ENCODE results near the gene HDHD5.
A peak's percentile ranks its signal among the peaks of the same experiment; 100 is the strongest.

Gene HDHD5

DNA sequence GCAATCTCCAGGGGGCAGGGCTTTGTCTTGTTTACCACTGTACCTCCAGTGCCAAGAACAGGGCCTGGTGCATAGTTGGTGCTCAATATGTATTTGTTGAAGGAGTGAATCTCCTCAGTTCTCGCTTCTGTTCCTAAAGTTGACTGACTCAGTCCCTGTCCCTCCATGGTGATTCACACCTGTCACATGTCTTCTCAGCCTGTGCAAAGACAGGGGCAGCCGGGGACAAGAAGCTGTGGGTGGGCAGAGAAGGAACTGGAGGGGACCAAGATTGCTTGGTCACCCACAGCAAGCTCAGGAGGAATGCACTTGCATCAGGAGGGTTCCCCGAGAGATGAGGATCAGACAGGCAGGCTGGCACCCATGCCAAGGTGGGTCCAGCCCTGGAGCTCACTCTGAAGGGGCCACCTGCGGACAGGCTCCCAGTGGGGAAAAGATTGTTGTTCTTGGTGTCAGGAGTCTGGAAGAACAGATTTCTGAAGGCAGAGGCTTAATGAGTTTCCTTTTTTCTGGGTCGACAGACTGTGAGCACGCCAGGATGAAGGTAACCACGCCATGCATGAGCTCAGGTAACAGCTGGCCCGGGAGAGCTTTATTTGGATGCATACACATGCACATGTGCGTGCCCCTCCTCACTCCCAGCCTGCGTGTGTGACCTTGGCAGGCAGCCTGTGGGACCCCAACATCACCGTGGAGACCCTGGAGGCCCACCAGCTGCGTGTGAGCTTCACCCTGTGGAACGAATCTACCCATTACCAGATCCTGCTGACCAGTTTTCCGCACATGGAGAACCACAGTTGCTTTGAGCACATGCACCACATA is 57.4 kb downstream of the HDHD5 start:
- Histone ChIP-seq H4K20me1 (peaks cover 61% of the 10 kb centered on the region), H3K27ac (0 out of 2 replicates have a peak overlapping the region, but pooled peaks have one; percentile 13), H3K4me2 (no peak overlapping the region), H3K9ac (no peak overlapping the region), H3K36me3 (peaks cover 75% of the 10 kb centered on the region), H3K4me1 (peaks cover 48% of the 10 kb centered on the region), H3K4me3 (no peak overlapping the region), H3K9me3 (no peaks in the 10 kb centered on the region), H3K27me3 (no peaks in the 10 kb centered on the region)
- no peak for TF ChIP-seq Cebpa-rat (IDR thresholded peaks at IDR 0.05)

GRCh38 chr22:17100621-17101020 is 58.5 kb downstream of the HDHD5 start:
- Histone ChIP-seq H3K4me3 (no peak overlapping the region), H3K36me3 (peaks cover 68% of the 10 kb centered on the region), H3K27me3 (no peaks in the 10 kb centered on the region), H3K4me2 (no peak overlapping the region), H3K27ac (no peak overlapping the region), H3K4me1 (peaks cover 48% of the 10 kb centered on the region), H3K9ac (no peak overlapping the region), H4K20me1 (peaks cover 62% of the 10 kb centered on the region), H3K9me3 (no peaks in the 10 kb centered on the region)
- no peak for TF ChIP-seq Cebpa-rat (IDR thresholded peaks at IDR 0.05)

DNA sequence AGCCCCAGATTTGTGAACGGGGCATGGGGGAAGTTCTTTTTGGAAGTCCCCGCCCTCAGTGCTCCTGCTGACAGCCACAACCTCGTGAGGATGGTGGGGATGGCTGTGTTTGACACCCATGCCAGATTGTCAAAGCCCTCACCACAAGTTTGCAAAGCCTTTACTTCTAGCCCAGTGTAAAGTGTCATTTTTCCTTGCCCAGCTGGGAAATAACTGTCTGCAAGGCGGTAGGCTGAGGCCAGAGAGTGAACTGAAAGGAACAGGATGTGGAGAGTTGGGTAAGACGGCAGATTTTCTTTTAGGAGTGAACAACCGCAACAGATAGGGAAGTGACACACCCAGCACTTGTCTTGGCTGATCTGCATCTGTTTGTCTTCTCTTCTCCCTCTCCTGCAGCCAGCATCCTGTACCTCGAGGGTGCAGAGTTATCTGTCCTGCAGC is 60.7 kb downstream of the HDHD5 start:
- peaks cover 47% of the 10 kb centered on the region for H3K36me3 ChIP-seq
- H3K4me2 ChIP-seq: peak overlapping the region; percentile 84
- H3K4me3 ChIP-seq: no peak overlapping the region

DNA sequence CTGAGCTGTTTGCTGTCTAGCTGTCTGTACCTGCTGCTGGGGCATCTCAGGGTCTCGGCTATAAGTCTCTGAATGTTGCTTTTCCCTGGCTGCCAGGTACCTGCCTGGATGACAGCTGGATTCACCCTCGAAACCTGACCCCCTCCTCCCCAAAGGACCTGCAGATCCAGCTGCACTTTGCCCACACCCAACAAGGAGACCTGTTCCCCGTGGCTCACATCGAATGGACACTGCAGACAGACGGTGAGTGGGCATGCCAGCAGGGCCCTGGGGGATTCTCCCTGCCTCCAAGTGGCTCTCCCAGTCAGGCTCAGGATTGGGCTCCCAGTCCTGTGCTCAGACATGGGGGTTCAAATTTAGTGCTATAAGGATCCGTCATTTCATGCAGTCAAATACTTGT is 61.4 kb downstream of the HDHD5 start:
- H3K9me3 ChIP-seq: no peaks in the 10 kb centered on the region
- H4K20me1 ChIP-seq: peaks cover 78% of the 10 kb centered on the region
- peak overlapping the region; percentile 66 for H3K27ac ChIP-seq
- H3K4me1 ChIP-seq: peaks cover 58% of the 10 kb centered on the region
- H3K36me3 ChIP-seq: peaks cover 40% of the 10 kb centered on the region
- H3K4me2 ChIP-seq: peak overlapping the region; percentile 84
- H3K27me3 ChIP-seq: no peaks in the 10 kb centered on the region
- no peak for TF ChIP-seq Cebpa-rat (IDR thresholded peaks at IDR 0.05)
- H3K9ac ChIP-seq: peak overlapping the region; percentile 66
- no peak overlapping the region for H3K4me3 ChIP-seq

More for the DNA sequence above, 60.7 kb downstream of the HDHD5 start:
- Histone ChIP-seq H3K9me3 (no peaks in the 10 kb centered on the region), H4K20me1 (peaks cover 71% of the 10 kb centered on the region), H3K4me1 (peaks cover 56% of the 10 kb centered on the region), H3K27ac (peak overlapping the region; percentile 66), H3K27me3 (no peaks in the 10 kb centered on the region), H3K9ac (peak overlapping the region; percentile 66; the same call in 1 of the 2 replicates)
- TF ChIP-seq Cebpa-rat (IDR thresholded peaks at IDR 0.05): peak; percentile 81; the same call in 1 of the 2 replicates

DNA sequence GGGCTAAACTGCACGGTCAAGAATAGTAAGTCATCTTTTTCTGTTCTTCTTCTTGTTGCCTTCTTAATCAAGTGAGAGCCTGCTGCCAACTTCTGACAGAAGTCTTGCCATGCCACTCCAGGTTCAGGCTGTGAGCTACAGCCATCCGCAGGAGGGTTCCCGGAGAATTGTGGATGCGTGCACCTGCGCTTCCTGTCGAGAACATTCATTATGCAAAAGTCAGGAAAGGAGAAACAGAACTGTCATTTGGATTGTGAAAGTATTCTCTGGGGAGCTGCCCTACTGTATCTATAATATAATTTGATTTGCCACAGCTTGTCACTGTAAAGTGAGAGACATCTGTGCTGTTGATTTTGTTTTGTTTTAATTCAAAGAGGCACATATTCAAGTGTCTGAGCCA is 62.0 kb downstream of the HDHD5 start:
- peaks cover 64% of the 10 kb centered on the region for H3K4me1 ChIP-seq
- peak overlapping the region; percentile 84 for H3K4me2 ChIP-seq
- no peaks in the 10 kb centered on the region for H3K27me3 ChIP-seq

GRCh38 chr22:17096071-17096470 is 63.0 kb downstream of the HDHD5 start:
- H3K4me3 ChIP-seq: no peak overlapping the region
- H4K20me1 ChIP-seq: peaks cover 86% of the 10 kb centered on the region
- H3K27me3 ChIP-seq: no peaks in the 10 kb centered on the region
- peaks cover 24% of the 10 kb centered on the region for H3K36me3 ChIP-seq
- peaks cover 67% of the 10 kb centered on the region for H3K4me1 ChIP-seq
- H3K9me3 ChIP-seq: no peaks in the 10 kb centered on the region
- H3K4me2 ChIP-seq: peak overlapping the region; percentile 84
- H3K27ac ChIP-seq: peak overlapping the region; percentile 24; the same call in 1 of the 2 replicates
- no peak for TF ChIP-seq Cebpa-rat (IDR thresholded peaks at IDR 0.05)
- no peak overlapping the region for H3K9ac ChIP-seq

More for the DNA sequence above, 62.0 kb downstream of the HDHD5 start:
- Histone ChIP-seq H3K36me3 (peaks cover 34% of the 10 kb centered on the region), H4K20me1 (peaks cover 85% of the 10 kb centered on the region), H3K27ac (peak overlapping the region; percentile 66), H3K9ac (no peak overlapping the region; the same call in 1 of the 2 replicates), H3K9me3 (no peaks in the 10 kb centered on the region), H3K4me3 (no peak overlapping the region)
- no peak for TF ChIP-seq Cebpa-rat (IDR thresholded peaks at IDR 0.05)

DNA sequence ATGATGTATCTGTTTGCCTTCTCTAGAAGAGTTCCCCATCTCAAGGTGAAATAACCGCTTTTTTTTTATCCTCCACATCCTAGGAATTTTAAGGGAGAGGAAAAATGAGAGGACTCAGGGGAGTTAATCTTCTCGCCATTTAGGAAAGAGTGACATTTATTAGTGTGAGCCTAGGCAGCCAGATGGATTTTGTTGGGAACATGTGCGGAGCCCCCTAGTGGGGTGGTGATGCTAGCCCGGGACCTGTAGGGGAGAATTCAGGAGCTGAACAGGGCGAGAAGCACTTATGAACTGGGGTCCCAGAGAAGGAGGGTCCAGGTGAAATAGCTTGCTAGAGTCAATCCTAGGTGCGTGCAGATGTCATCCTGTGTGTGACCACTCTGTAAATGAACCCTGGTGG is 63.5 kb downstream of the HDHD5 start:
- peaks cover 72% of the 10 kb centered on the region for H3K4me1 ChIP-seq
- H3K4me3 ChIP-seq: no peak overlapping the region
- H3K27me3 ChIP-seq: no peaks in the 10 kb centered on the region
- peaks cover 90% of the 10 kb centered on the region for H4K20me1 ChIP-seq
- no peak overlapping the region for H3K9ac ChIP-seq
- no peak for TF ChIP-seq Cebpa-rat (IDR thresholded peaks at IDR 0.05)
- no peaks in the 10 kb centered on the region for H3K9me3 ChIP-seq
- H3K27ac ChIP-seq: 0 out of 2 replicates have a peak overlapping the region, but pooled peaks have one; percentile 24
- H3K36me3 ChIP-seq: peaks cover 19% of the 10 kb centered on the region
- peak overlapping the region; percentile 84 for H3K4me2 ChIP-seq

DNA sequence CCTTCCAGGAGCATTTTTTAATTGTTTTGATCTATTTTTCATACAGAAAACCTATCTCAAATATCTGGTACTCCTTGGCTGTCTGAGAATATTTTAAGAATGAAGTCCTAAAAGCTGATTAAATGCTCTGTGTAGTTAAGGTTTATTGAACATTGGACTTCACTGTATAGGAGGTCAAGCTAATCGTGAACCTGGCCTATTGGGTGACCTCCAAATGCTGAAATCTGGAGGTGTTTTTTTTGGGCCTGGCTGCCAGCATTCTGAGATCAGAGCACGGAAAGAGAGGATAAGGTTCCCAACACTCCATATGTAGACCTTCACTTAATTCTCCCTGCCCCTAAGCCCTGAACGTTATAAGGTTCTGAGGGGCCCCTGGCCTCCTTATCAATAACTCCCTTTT is 66.0 kb downstream of the HDHD5 start:
- H3K4me1 ChIP-seq: peaks cover 77% of the 10 kb centered on the region
- no peaks in the 10 kb centered on the region for H3K36me3 ChIP-seq
- no peak overlapping the region for H3K4me3 ChIP-seq
- no peaks in the 10 kb centered on the region for H3K9me3 ChIP-seq
- H3K27me3 ChIP-seq: no peaks in the 10 kb centered on the region
- H3K4me2 ChIP-seq: no peak overlapping the region
- H3K9ac ChIP-seq: no peak overlapping the region
- no peak for TF ChIP-seq Cebpa-rat (IDR thresholded peaks at IDR 0.05)
- no peak overlapping the region for H3K27ac ChIP-seq
- H4K20me1 ChIP-seq: peaks cover 99% of the 10 kb centered on the region

GRCh38 chr22:17091851-17092250 is 67.2 kb downstream of the HDHD5 start:
- H3K36me3 ChIP-seq: no peaks in the 10 kb centered on the region
- no peak overlapping the region for H3K9ac ChIP-seq
- H3K4me1 ChIP-seq: peaks cover 77% of the 10 kb centered on the region
- no peak overlapping the region for H3K4me3 ChIP-seq
- TF ChIP-seq Cebpa-rat (IDR thresholded peaks at IDR 0.05): no peak
- H3K9me3 ChIP-seq: no peaks in the 10 kb centered on the region
- no peak overlapping the region for H3K27ac ChIP-seq
- H3K27me3 ChIP-seq: no peaks in the 10 kb centered on the region
- H4K20me1 ChIP-seq: peaks cover 99% of the 10 kb centered on the region
- 0 out of 2 replicates have a peak overlapping the region, but pooled peaks have one; percentile 16 for H3K4me2 ChIP-seq

- Histone ChIP-seq H4K20me1 (peaks cover 99% of the 10 kb centered on the region), H3K4me1 (peaks cover 77% of the 10 kb centered on the region), H3K36me3 (no peaks in the 10 kb centered on the region), H3K9ac (no peak overlapping the region), H3K27me3 (no peaks in the 10 kb centered on the region), H3K27ac (no peak overlapping the region), H3K9me3 (no peaks in the 10 kb centered on the region), H3K4me3 (no peak overlapping the region), H3K4me2 (no peak overlapping the region)
- no peak for TF ChIP-seq Cebpa-rat (IDR thresholded peaks at IDR 0.05)
Measured at GRCh38 chr22:17090550-17090949, 68.5 kb downstream of the HDHD5 start.
